TTC549 (cell line): Measurements from ENCODE around the gene EFR3B.
"Not testable (repeated sequence)": the region's sequence is repeated elsewhere in the genome, so short reads cannot be mapped to it uniquely, and the experiment has no call there.

Experiments used
- FAIRE-seq: peaks from 2 replicates; lab custom pipeline; 2012; peaks lifted over from hg19 to GRCh38; lab: Jason Lieb, UNC

The EFR3B gene

GRCh38 chr2:25105336-25106085 is 63.6 kb downstream of the EFR3B start:
- no peak for FAIRE-seq

- no peak for FAIRE-seq
These were observed 67.9 kb downstream of the EFR3B start for GRCh38 chr2:25109822-25110221.

DNA sequence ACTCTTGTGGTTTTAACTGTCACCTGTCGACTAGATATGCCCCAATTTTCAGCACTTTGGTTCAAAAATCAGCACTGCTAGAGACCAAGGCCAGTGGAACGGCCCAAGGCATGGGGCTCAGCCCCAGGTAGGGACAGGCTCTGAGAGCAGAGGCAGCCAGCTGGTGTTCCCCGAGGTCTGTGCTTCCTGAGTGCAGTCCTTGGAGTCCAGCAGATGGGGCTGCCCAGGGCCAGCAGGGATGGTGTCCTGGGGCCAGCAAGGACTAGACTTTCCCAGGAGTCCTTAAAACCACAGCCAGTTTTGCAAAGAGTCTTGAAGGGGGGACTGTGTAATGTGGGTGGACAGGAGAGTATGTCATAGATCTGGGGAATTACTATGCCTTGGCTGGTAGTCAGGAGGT is 70.2 kb downstream of the EFR3B start:
- no peak for FAIRE-seq

GRCh38 chr2:25115249-25115883 is 73.5 kb downstream of the EFR3B start:
- no peak for FAIRE-seq

- no peak for FAIRE-seq
These were observed 74.0 kb downstream of the EFR3B start for GRCh38 chr2:25115902-25116301.

DNA sequence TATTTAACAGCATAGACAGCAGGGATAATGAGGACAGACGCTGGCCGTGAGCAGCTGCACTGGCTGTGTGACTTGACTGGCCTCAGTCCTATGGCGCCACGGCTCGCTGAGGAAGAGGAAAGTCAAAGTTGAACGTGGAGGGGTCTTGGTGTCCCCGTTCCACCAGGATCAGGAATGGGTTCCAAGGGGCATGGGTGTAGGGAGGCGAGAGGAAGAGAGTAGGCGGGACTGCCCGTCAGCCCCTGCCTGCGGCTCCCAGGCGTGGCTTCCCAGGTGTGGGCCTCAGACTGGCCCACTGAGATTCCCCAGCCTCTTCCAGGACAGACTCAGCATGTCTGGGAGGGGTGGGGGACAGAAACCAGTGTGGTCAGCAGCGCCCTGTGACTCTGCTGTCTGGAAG is 75.1 kb downstream of the EFR3B start:
- no peak for FAIRE-seq

GRCh38 chr2:25119263-25119662 is 77.4 kb downstream of the EFR3B start:
- no peak for FAIRE-seq

- no peak for FAIRE-seq
These were observed 80.5 kb downstream of the EFR3B start for GRCh38 chr2:25122367-25122766.

DNA sequence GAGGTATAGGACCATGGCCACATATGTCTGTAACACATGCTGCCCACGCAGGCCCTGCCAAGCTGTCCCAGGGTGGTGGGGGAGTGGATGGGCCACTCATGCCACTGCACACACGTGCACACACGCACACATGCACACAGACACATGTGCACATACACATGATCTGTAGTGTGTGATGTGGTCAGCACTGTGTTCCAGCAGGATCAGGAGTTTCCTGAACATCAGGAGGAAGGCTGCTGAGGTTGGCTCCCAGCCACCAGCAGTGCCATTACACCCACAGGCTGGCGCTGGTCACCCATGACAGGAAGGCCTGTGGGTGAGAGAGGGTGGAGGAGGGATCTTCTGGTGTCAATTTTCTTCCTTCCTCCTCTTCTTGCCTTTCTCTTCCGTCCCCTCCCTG is 81.8 kb downstream of the EFR3B start:
- FAIRE-seq: no peak

- FAIRE-seq: no peak
These were observed 83.3 kb downstream of the EFR3B start for GRCh38 chr2:25125189-25125588.

- no peak for FAIRE-seq
These were observed 84.1 kb downstream of the EFR3B start for GRCh38 chr2:25125976-25126375.

DNA sequence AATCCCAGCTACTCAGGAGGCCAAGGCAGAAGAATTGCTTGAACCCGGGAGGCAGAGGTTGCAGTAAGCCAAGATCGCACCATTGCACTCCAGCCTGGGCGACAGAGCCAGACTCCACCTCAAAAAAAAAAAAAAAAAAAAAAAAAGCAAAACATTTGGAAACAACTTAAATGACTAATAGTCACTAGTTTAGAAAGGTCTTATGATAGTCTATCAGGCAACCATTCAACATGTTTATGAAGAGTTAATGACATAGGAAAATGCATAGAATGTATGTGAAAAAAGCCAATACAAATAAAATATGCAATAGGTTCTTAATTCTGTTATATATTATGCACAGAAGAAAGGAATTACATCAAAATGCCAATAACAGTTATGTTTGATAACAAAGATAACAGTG is 85.2 kb downstream of the EFR3B start:
- not testable (repeated sequence) for FAIRE-seq

- FAIRE-seq: no peak
These were observed 85.8 kb downstream of the EFR3B start for GRCh38 chr2:25127646-25128045.

GRCh38 chr2:25129901-25130520 is 88.1 kb downstream of the EFR3B start:
- no peak for FAIRE-seq

GRCh38 chr2:25131253-25131566 is 89.3 kb downstream of the EFR3B start:
- FAIRE-seq: no peak

DNA sequence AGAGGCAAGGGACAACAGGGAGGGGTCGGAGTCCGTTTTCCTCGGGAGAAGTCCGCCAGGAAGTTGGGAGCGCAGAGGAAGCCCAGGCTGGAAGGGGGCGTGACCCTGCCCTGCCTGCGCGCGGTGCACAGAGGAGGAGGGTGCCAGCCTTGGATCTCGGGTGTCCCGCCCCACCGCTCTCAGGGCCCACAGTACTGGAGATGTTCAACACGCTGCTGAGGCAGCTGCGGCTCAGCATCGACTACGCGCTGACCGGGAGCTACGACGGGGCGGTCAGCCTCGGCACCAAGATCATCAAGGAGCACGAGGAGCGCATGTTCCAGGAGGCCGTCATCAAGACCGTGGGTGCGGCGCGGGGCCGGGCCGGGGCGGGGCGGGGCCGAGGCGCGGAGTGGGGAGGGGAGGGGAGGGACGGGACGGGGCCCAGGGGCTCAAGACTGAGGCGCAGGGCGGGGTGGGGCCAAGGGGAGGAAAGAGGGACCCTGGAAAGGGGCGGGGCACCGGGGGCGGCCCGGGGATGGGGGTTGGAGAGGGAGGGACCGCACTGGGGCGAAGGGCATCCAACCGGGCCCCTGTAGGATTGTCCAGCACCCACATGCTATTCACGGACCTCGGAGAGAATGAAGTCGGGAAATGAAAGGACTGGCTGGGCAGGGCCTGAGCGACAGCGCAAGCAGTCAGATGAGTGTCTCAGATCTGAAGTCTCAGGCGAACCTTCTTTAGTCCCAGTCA is 89.9 kb downstream of the EFR3B start:
- no peak for FAIRE-seq

GRCh38 chr2:25132299-25132635 is 90.4 kb downstream of the EFR3B start:
- no peak for FAIRE-seq

DNA sequence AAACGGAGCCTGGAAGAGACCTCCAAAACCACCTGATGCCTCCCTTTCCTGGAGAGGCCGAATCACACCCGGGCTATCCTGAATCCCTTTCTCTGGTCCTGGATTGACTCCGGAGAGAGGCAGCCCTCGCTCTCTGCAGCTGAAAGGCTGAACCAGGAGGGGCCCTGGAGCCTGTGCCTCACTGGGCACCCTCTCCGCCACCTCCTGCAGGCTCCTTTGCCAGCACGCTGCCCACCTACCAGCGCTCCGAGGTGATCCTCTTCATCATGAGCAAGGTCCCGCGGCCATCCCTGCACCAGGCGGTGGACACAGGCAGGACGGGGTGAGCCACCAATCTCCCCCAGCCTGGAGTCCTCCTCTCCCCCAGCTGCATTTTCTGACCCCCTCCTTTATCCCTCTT is 90.8 kb downstream of the EFR3B start:
- no peak for FAIRE-seq

DNA sequence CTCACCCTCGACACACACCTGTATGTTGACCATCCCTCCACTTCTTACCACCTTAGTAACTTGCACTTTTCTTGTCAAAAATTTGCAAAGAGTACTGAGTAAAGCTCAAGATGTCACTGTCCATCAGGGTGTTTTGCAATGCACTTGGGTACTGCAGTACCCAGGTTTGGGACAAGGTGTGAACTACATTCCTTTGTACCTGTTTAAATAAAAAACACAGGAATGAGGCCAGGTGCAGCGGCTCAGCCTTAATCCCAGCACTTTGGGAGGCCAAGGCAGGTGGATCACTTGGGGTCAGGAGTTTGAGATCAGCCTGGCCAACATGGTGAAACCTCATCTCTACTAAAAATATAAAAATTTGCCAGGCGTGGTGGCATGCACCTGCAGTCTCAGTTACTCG is 98.7 kb downstream of the EFR3B start:
- FAIRE-seq: not testable (repeated sequence)

- FAIRE-seq: no peak
These were observed 99.2 kb downstream of the EFR3B start for GRCh38 chr2:25141120-25141519.

GRCh38 chr2:25145803-25146202 is 103.9 kb downstream of the EFR3B start:
- no peak for FAIRE-seq

GRCh38 chr2:25146896-25147295 is 105.0 kb downstream of the EFR3B start:
- FAIRE-seq: no peak

DNA sequence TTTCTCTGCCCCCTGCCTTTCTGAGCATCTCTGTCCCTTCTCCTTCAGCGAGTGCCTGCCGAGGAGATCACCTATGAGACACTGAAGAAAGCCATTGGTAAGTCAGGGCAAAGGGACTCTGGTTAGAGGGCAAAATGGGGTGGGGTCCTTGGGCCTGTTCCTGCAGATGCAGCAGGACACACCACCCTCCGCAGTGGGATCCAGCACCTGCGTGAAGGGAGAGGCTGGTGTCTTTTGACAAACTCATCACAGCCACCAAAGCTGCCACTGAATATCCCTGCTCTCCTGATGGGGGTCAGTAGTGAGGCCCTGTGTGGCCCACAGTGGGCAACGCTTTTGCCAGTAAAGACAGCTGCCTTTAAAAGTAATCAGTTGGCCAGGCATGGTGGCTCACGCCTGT is 107.8 kb downstream of the EFR3B start:
- no peak for FAIRE-seq
